MG63 (cell line): ENCODE results near the gene TPO. TPM values are rescaled to one million over a fixed set of nuclear protein-coding genes. Genes with fewer than 3 reads are reported as not detected.
A peak's percentile ranks its signal among the peaks of the same experiment; 100 is the strongest.
"Not testable (repeated sequence)": the region's sequence is repeated elsewhere in the genome, so short reads cannot be mapped to it uniquely, and the experiment has no call there.

Experiments used
- DNase-seq: peaks from one replicate; pipeline ENCODE4 v3.0.0-alpha.2; 2020
- H3K27me3 ChIP-seq: fragments of 250-450 bp; sonication (Bioruptor Pico); 2 replicates; pipeline ENCODE4 v1.5.1; 2020; ENCODE audit warnings: mild to moderate bottlenecking, moderate library complexity
- H3K36me3 ChIP-seq: fragments of 250-450 bp; sonication (Bioruptor Pico); 2 replicates; pipeline ENCODE4 v1.5.1; 2020; ENCODE audit warnings: mild to moderate bottlenecking, moderate library complexity
- H3K4me3 ChIP-seq: fragments of 250-450 bp; sonication (Bioruptor Pico); 2 replicates; pipeline ENCODE4 v1.5.1; 2020; ENCODE audit warnings: mild to moderate bottlenecking, moderate library complexity
- H3K9me3 ChIP-seq: fragments of 250-450 bp; sonication (Bioruptor Pico); 2 replicates; pipeline ENCODE4 v1.5.1; 2020; ENCODE audit warnings: mild to moderate bottlenecking, moderate library complexity
- total RNA-seq: library from RNA; depleted of rRNA; stranded (reverse); fragments of >200 nt; shearing (Covaris generic); gene quantifications from 2 replicates; pipeline ENCODE4 v1.2.3, GENCODE V29; 2014; ENCODE audit warnings: low replicate concordance

The TPO gene
- total RNA-seq, 1 experiment from 2014 or later = not detected

DNA sequence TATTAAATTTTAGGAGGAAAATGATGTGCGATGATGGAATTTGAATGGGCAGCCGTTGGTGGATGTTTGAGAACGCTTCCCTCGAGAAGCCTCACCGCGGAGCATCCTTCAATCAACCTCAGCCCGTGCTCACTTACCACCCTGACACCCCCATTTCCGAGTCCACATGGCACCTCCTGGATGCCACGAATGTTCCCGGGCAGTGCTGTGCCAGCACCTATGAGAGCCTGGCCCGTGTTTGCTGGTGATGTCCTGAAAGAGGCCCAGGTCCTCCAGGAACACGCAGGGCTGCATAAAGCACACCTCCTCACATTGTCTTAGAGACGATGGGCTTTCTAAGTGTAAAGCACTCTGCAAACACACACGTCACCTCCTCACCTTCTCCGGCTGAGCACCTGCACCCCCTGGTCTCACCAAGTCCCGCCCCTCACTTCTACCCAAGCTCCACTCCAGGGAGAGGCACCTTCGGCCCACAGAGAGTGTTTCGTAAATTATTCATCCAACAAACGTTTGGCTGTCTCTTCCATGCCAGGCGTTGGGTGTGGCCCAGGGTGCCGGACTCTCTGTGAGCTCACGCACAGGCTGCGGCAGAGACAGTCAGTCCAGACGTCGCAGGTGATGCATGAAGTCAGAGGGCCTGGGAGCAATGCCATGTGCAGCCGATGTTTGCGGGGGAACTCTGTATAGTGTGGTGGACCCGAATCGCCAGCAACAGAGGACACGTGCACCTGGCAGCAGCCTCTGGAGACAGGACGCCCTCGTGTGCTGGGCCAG is 150.0 kb downstream of the TPO start:
- no peak for DNase-seq
- no peak overlapping the region for H3K4me3 ChIP-seq
- H3K27me3 ChIP-seq = no peaks in the 10 kb centered on the region
- H3K36me3 ChIP-seq = no peaks in the 10 kb centered on the region
- no peaks in the 10 kb centered on the region for H3K9me3 ChIP-seq

DNA sequence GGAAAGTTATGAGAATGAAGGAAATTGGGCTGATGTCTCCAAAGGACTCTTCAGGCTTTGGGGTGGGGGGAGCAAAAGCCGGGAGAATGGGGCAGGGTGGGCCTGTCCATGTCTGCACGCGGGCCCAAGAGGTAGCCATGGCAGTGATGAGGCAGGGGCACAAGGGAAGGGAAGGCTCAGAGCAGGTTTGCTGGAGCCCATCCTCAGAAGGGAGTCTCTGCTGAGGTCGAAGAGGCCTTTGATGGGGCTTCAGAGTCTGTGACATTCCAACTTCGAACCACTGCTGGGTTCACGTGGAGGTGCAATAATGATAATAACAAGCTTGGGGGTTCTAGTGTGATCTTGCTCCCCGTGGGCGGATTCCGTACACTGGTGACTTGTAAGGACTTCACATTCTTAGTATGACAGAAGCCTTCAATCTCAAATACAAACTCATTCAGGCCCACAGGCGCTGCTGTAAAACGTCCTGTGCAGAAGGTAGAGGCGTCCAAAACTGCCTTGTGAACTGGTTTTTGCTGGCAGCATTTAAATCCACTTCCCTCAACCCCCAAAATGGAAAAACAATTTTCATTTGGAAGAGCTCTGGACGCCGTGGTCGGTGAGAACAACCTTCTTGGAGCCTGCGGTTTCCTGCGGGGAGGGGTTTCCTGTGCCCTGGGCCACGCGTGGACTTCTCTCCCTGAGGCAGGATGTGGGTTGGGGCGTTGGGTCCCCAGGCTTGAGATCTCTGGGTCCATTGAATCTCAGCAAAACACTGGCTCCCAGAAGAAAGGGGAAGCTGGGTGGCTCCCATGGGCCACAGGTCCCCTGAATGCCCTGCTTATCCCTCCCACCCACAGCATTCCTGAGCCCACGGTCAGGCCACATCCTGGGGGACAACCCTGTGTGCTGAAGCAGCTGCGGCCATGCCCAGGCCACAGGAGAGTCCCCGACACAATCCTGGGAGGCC is 151.0 kb downstream of the TPO start:
- DNase-seq = no peak
- H3K4me3 ChIP-seq = no peak overlapping the region
- no peaks in the 10 kb centered on the region for H3K9me3 ChIP-seq
- H3K27me3 ChIP-seq = no peaks in the 10 kb centered on the region
- H3K36me3 ChIP-seq = no peaks in the 10 kb centered on the region

DNA sequence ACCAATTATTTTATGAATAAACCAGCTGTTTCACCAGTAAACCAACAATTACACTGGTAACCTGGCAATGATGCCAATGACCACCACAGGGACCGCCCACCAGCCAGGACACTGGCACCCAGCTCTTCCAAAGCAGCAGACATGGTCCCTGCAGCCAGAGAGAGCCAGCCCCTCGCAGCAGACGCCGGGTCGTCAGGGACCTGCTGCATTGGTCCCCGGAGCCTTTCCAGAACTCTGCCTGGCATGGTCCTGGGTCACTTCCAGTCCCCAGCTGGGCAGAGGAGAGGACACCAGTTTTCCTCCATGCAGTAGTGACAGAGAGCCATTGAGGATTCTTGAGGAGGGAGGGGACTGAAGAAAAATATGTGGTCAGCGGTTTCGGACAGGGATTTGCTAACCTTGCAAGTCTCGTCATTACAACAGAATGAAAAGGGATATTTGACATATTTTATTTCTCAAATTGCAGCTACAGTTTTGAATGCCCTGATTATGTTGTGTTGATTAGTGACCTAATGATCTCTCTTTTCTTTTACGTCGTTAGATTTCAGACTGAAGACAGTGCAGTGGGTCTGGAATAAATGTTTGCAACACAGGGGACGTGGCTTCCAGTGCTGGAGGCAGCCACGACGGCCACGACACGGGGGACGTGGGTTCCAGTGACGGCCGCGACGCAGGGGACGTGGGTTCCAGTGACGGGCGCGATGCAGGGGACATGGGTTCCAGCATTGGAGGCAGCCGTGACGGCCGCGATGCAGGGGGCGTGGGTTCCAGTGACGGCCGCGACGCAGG is 154.5 kb downstream of the TPO start:
- DNase-seq = no peak
- no peak overlapping the region for H3K4me3 ChIP-seq
- no peaks in the 10 kb centered on the region for H3K36me3 ChIP-seq
- H3K27me3 ChIP-seq = no peaks in the 10 kb centered on the region
- no peaks in the 10 kb centered on the region for H3K9me3 ChIP-seq

DNA sequence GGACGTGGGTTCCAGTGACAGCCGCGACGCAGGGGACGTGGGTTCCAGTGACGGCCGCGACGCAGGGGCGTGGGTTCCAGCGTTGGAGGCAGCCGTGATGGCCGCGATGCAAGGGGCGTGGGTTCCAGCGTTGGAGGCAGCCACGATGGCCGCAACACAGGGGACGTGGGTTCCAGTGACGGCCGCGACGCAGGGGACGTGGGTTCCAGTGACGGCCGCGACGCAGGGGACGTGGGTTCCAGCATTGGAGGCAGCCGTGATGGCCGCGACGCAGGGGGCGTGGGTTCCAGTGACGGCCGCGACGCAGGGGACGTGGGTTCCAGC is 155.0 kb downstream of the TPO start:
- not testable (repeated sequence) for H3K36me3 ChIP-seq, DNase-seq, H3K4me3 ChIP-seq, H3K27me3 ChIP-seq, H3K9me3 ChIP-seq

DNA sequence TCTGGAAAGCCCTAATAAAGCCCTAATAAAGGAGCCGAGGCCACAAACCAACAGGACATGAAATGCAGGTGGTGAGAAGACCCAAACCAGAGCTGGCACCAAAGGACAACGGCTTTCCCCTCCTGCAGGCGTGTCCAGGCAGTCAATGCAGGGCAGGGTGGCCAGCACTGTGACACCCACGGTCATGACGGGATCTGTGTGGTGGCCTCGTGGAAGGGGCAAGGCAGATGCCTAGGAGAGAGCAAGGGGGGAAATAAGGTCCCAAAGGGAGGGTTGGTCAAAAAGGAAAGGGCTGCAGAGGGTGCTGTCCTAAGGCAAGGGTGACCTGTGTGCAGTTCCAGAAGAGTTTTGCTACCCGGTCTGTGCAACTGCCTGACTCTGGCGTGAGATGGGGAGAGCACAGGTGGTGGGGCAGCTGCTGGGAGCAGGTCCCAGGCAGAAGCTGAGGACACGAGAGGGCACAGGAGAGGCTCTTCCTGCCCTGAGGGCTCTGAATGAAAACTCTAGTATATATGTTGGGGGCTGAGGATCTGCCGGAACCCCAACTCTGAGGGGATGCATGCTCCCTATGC is 156.7 kb downstream of the TPO start:
- Histone ChIP-seq H3K9me3 (no peaks in the 10 kb centered on the region), H3K27me3 (no peaks in the 10 kb centered on the region), H3K36me3 (no peaks in the 10 kb centered on the region), H3K4me3 (no peak overlapping the region)
- DNase-seq = no peak

DNA sequence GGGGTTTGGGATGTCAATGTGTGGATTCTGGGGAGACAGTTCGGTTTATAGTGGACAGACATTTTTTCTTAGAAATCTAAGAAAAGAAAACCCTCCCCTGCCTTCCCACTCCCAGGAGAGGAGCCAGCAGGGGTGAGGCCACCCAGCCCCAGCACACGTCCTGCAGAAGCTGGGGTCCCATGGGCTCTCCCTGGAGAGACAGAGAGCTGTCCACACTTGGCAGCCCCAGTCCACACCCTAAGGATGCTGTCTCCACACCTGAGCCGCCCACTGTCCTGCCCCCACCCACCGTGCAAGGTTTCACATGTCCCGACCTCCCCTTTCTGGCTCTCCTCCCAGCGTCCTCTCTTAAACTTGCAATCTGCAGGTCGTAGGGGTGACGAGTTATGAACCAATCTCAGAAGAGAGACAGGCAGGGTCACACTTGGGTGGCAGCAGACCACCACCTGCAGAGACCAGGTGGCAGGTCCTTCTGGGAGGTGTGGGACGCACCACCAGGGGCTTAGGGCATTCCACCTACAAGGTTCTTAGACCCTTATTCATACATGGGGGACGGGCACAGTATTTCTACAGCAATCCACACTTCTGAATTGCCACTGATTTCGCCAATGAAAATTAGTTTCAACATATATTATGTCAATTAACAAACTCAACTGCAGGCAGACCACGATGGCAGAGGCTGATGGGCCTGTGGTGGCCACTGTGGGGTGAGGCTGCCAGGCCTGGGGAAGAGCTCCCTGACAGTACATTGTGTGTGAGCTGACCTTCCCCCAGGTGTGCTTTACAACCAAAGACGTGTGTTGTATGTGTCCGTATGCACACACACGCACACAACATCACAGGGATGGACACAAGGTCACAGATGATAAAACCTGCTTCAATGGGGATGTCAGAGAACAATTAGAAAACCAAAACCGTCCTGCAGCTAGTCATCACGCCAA is 158.5 kb downstream of the TPO start:
- DNase-seq = no peak
- Histone ChIP-seq H3K9me3 (no peaks in the 10 kb centered on the region), H3K27me3 (no peaks in the 10 kb centered on the region), H3K4me3 (no peak overlapping the region), H3K36me3 (no peaks in the 10 kb centered on the region)

DNA sequence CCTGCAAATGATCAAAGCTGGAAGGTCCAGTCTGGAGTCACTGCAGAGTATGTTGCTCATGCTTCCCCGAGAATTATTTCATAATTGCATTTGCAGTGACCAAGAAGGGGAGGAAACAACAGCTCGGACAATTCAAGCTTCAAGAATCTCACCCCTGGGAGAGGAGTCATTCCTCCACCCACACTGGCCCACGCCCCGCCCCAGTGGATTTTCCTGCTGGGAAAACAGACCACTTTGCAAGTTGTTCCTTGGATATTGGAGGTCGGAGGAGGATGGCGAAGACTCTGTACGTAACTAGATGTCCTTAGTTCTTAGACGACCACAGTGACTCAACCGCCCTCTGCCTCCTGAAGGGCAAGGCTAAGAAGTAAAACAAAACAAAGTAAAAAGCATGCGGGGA is 159.4 kb downstream of the TPO start:
- DNase-seq = peak; percentile 49
- no peaks in the 10 kb centered on the region for H3K36me3 ChIP-seq
- no peaks in the 10 kb centered on the region for H3K9me3 ChIP-seq
- no peaks in the 10 kb centered on the region for H3K27me3 ChIP-seq
- no peak overlapping the region for H3K4me3 ChIP-seq

DNA sequence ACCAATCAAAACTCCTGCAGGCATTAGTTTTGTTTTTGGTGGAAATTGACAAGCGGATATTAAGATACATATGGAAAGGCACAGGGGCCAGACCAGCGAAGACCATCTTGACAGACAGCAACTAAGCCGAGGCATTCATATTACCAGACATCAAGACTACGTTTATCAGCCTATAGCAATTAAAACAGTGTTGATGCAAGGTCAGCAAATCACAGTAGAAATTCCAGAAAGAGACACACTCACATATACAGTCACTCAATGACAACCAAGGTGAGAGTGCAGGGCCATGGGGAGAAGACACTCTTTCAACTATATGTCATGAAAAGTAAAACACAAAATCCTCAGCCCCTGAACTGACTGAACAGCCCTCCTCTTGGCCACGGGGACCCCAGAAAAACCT is 164.6 kb downstream of the TPO start:
- Histone ChIP-seq H3K36me3 (no peaks in the 10 kb centered on the region), H3K27me3 (no peaks in the 10 kb centered on the region)

DNA sequence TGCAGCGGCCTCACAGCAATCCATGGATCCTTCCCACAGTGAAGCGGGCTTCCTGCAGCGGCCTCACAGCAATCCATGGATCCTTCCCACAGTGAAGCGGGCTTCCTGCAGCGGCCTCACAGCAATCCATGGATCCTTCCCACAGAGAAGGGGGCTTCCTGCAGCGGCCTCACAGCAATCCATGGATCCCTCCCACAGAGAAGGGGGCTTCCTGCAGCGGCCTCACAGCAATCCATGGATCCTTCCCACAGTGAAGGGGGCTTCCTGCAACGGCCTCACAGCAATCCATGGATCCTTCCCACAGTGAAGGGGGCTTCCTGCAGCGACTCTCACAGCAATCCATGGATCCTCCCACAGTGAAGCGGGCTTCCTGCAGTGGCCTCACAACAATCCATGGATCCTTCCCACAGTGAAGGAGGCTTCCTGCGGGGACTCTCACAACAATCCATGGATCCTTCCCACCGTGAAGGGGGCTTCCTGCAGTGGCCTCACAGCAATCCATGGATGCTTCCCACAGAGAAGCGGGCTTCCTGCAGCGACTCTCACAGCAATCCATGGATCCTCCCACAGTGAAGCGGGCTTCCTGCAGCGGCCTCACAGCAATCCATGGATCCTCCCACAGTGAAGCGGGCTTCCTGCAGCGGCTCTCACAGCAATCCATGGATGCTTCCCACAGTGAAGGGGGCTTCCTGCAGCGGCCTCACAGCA is 168.1 kb downstream of the TPO start:
- not testable (repeated sequence) for H3K27me3 ChIP-seq, H3K9me3 ChIP-seq

More for the DNA sequence above, 164.6 kb downstream of the TPO start:
- H3K4me3 ChIP-seq = no peak overlapping the region
- DNase-seq = no peak
- H3K9me3 ChIP-seq = no peaks in the 10 kb centered on the region

DNA sequence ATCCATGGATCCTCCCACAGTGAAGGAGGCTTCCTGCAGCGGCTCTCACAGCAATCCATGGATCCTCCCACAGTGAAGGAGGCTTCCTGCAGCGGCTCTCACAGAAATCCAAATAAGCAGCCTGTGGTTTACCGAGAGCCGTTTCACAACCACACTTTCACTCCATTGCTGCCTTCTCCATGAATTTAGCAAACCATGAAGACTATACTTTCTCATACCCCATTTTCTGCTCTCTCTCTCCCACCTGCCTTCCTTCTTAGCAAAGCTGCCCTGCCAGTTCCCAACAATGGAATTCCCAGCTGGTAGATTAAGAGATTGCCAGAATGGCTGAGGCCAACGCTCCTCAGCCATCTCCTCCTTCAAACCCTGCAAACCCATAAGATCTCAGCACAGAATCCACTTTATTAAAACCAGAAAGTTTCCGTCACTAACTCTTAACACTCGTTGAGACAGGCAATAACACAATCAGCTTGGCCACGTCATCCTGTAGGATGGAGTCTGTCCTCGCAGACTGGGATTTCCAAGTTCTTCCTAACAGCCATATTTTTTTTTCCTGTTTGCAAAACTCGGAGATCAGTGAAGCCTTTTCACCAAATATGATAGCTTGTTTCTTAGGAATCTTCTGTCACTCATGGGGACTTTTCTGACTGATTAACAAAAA is 168.8 kb downstream of the TPO start:
- Histone ChIP-seq H3K9me3 (no peaks in the 10 kb centered on the region), H3K4me3 (no peak overlapping the region), H3K27me3 (no peaks in the 10 kb centered on the region), H3K36me3 (no peaks in the 10 kb centered on the region)
- no peak for DNase-seq

More for the DNA sequence above, 168.1 kb downstream of the TPO start:
- not testable (repeated sequence) for H3K36me3 ChIP-seq, DNase-seq, H3K4me3 ChIP-seq

DNA sequence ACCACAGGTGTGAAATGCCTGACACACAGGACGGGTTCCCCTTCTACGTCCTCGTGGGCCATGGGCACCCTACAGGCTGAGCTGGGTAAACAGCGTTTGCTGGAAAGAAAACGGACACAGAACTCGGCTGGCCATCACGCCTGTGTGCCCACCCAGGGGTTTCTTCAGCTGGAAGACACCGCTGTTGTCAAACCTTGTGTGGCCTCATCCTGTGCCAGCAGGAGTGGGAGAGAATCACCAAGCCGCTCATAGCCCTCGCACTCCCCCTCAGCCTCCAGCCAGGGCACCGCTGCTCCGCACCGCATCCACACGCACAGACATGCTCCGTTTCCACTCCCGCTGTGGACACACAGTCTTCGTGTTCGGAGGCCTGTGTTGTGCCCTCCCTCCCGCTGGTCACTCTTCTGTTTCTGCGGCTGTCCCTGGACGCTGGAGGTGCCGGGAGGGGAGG is 169.7 kb downstream of the TPO start:
- Histone ChIP-seq H3K27me3 (no peaks in the 10 kb centered on the region), H3K4me3 (no peak overlapping the region), H3K36me3 (no peaks in the 10 kb centered on the region), H3K9me3 (no peaks in the 10 kb centered on the region)
- DNase-seq = no peak

DNA sequence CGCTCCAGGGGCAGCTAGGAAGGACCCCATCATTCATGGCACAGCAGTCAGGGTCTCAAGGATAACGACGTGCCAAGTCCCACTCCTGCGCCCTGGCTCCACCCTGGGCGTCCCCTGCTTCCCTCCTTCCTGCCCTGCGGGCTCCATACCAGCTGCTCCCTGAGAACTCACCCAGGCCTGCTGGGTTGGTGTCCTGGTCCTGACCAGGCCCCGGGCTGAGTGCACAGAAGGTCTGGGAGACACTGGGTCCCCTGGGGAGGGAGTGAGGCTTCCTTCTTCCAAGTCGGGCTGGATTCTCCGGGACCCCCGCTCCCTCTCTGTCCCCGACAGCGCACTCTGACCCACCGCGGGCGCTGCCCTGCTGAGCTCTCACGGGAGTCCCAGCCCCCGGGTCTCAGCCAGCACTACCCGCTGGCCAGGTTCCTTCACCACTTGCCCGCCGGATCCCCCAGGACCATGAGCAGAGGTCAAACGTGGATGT is 170.8 kb downstream of the TPO start:
- Histone ChIP-seq H3K4me3 (no peak overlapping the region), H3K27me3 (no peaks in the 10 kb centered on the region), H3K36me3 (no peaks in the 10 kb centered on the region), H3K9me3 (no peaks in the 10 kb centered on the region)
- DNase-seq = no peak

DNA sequence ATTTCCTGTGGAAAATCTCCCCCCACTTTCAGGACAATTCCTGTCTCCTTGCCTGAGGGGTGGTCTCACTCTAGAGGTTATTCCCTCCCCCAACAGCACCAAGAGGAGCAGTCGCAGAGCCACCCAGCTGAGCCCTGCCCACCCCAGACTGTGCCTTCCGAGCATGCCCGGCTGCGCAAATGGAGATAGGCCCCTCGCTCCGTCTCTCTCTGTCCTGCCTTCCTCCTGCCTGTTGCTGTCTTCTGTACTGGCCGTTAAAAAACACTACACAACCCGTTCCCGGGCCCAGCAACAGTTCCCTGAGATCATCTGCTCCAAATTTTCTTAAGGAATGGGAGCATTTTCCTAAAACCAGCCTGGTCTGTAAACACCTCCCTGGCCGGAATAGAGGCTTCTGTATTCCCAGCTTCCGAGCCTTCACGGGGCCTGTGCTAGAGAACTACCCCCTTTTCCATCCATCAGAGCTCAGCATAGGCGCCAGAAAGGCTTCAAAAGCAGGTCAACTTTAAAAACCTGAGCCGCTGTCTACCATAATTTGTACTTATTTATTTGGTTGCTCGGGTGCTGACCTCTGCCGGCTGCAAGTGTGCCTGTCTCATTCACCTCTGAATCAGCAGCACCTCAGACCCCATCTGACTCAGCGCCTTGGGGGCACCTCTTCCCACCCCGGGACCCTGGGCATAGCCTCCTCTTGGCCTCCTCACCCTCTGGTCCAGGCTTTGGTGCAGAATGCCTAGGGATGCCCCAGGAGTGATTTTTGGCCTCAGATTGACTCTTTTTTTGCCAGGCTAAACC is 171.6 kb downstream of the TPO start:
- H3K4me3 ChIP-seq = no peak overlapping the region
- no peaks in the 10 kb centered on the region for H3K27me3 ChIP-seq
- H3K9me3 ChIP-seq = no peaks in the 10 kb centered on the region
- peak; percentile 64 for DNase-seq
- H3K36me3 ChIP-seq = no peaks in the 10 kb centered on the region

DNA sequence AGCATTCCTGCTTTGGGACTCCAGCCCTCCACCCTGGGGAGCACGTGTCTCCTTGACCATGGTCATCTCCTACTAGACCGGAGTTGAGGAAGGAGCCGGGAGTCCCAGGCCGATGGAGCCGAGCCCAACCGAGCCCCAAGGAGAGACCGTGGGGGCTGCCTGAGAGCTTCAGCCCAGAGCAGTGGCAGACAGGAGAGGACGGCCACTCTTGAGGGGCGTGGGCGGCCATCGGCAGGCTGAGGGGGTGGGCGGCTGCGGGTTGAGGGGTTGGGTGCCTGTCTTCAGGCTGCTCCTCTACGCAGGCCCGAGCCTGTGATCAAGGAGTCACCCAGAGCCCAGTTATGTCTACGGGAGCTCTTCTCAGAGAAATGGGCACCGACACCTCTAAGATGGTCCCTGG is 172.4 kb downstream of the TPO start:
- no peak overlapping the region for H3K4me3 ChIP-seq
- no peaks in the 10 kb centered on the region for H3K36me3 ChIP-seq
- no peaks in the 10 kb centered on the region for H3K9me3 ChIP-seq
- DNase-seq = no peak
- H3K27me3 ChIP-seq = no peaks in the 10 kb centered on the region
